Caco-2 (cell line): ENCODE measurements around the gene RERE. TPM values are rescaled to one million over a fixed set of nuclear protein-coding genes. Genes with fewer than 3 reads are reported as not detected.

Source experiments
- BruUV-seq: library from RNA; stranded (reverse); fragments of 400-500 nt; replicated peaks from 2 replicates; lab custom pipeline; 2021; lab: Mats Ljungman, UMichigan
- CTCF ChIA-PET: fragments of 300-600 bp; sonication (Branson Sonifier 250); formaldehyde crosslinking; loops from one replicate; lab custom pipeline; 2022; ENCODE audit warnings: antibody characterized with exemption; lab: Charles Lee
- POLR2A ChIA-PET: fragments of 300-600 bp; sonication (Branson Sonifier 250); formaldehyde crosslinking; loops from one replicate; lab custom pipeline; 2022; ENCODE audit warnings: antibody characterized with exemption; lab: Charles Lee
- DNase-seq, 2 experiments: peaks; one replicate each; pipeline versions ENCODE4 v3.0.0 to v3.0.0-alpha.2; 2020 to 2022
- H3K27me3 ChIP-seq: replicated peaks from 2 replicates; pipeline ENCODE4 v1.6.0; 2011; ENCODE audit warnings: low read length; ENCODE audit not compliant: control insufficient read depth, insufficient read depth
- H3K36me3 ChIP-seq: 2 replicates; pipeline ENCODE4 v1.5.1; 2011; ENCODE audit warnings: low read length; ENCODE audit not compliant: control insufficient read depth, insufficient read depth
- H3K4me1 ChIP-seq: fragments of 250-450 bp; sonication (Bioruptor Pico); 2 replicates; pipeline ENCODE4 v1.5.1; 2020; ENCODE audit warnings: mild to moderate bottlenecking
- H3K4me3 ChIP-seq: 2 replicates; pipeline ENCODE4 v1.5.1; 2011; ENCODE audit warnings: low read depth, mild to moderate bottlenecking, control low read depth, low read length
- H3K9me3 ChIP-seq: fragments of 250-450 bp; sonication (Bioruptor Pico); 2 replicates; pipeline ENCODE4 v1.5.1; 2020; ENCODE audit warnings: mild to moderate bottlenecking, moderate library complexity
- H3K27ac Mint-ChIP-seq: one replicate; pipeline ENCODE4 v1.8.0; 2022; ENCODE audit warnings: mixed read lengths; ENCODE audit not compliant: unreplicated experiment
- H3K27me3 Mint-ChIP-seq: one replicate; pipeline ENCODE4 v1.8.0; 2022; ENCODE audit warnings: mixed read lengths; ENCODE audit not compliant: insufficient read depth, unreplicated experiment
- H3K36me3 Mint-ChIP-seq: one replicate; pipeline ENCODE4 v1.8.0; 2022; ENCODE audit warnings: mild to moderate bottlenecking, mixed read lengths; ENCODE audit not compliant: insufficient read depth, unreplicated experiment
- H3K4me1 Mint-ChIP-seq: one replicate; pipeline ENCODE4 v1.8.0; 2022; ENCODE audit warnings: low read depth, mixed read lengths; ENCODE audit not compliant: unreplicated experiment
- H3K4me3 Mint-ChIP-seq: one replicate; pipeline ENCODE4 v1.8.0; 2022; ENCODE audit warnings: mild to moderate bottlenecking, moderate library complexity, mixed read lengths; ENCODE audit not compliant: unreplicated experiment
- H3K9me3 Mint-ChIP-seq: one replicate; pipeline ENCODE4 v1.8.0; 2022; ENCODE audit warnings: mixed read lengths; ENCODE audit not compliant: unreplicated experiment
- CTCF ChIP-seq, 2 experiments: fragments of 200-600 bp in 1 of 2; IDR thresholded peaks; 1 replicate in 1 of 2; 2 replicates in 1 of 2; pipeline versions ENCODE4 v1.5.1 to v1.8.0; 2011 to 2022; ENCODE audit warnings: antibody characterized with exemption in 1 of 2, control low read depth in 1 of 2, inconsistent platforms in 1 of 2, low read depth in 1 of 2, low read length in 1 of 2, mild to moderate bottlenecking in 1 of 2, moderate library complexity in 1 of 2; ENCODE audit not compliant: insufficient read depth in 1 of 2, severe bottlenecking in 1 of 2, unreplicated experiment in 1 of 2
- intact Hi-C: fragments of 100-400 bp; cut with micrococcal nuclease; formaldehyde crosslinking; loops from one replicate; pipeline ENCODE4 v1.10.0; 2022; ENCODE audit not compliant: unreplicated experiment
- total RNA-seq: library from RNA; stranded (reverse); gene quantifications from 2 replicates; pipeline ENCODE4 v1.2.3, GENCODE V29; 2022

The RERE gene
- total RNA-seq, 1 experiment from 2014 or later = 85.2 TPM

GRCh38 chr1:8742022-8742924 lies 75.2 kb downstream of the RERE start:
- Histone ChIP-seq H3K9me3 (no peaks in the 10 kb centered on the region), H3K36me3 (no peaks in the 10 kb centered on the region), H3K4me1 (peaks cover 44% of the 10 kb centered on the region), H3K4me3 (no peak overlapping the region), H3K27me3 (no peaks in the 10 kb centered on the region)
- ChIA-PET CTCF (interaction anchor here (0.6 kb wide), 1 partner anchor 946 kb away, joined by 3 read pairs; no protein-coding TSS in a partner anchor), POLR2A (no interaction called here)
- no peaks in the 10 kb centered on the region for H3K27me3 Mint-ChIP-seq
- intact Hi-C loops = loop anchor here (10.0 kb wide), 1 partner anchor 103 kb away; no protein-coding TSS in a partner anchor
- TF ChIP-seq CTCF (IDR thresholded peaks at IDR 0.05; ENCODE audit: insufficient read depth in 1 of 2, low read depth in 1 of 2, low read length in 1 of 2, severe bottlenecking in 1 of 2, unreplicated experiment in 1 of 2) = no peak
- no peak overlapping the region for H3K4me3 Mint-ChIP-seq
- peaks cover 14% of the 10 kb centered on the region for H3K36me3 Mint-ChIP-seq
- no peak overlapping the region for H3K27ac Mint-ChIP-seq
- peaks cover 14% of the 10 kb centered on the region for H3K9me3 Mint-ChIP-seq
- peaks cover 32% of the 10 kb centered on the region for H3K4me1 Mint-ChIP-seq
- peak in 1 of 2 experiments; percentile 23 for DNase-seq
- no TSS peak for BruUV-seq

- intact Hi-C loops = loop anchor here (10.0 kb wide), 1 partner anchor 105 kb away; no protein-coding TSS in a partner anchor
- peaks cover 17% of the 10 kb centered on the region for H3K36me3 Mint-ChIP-seq
- H3K9me3 Mint-ChIP-seq = peaks cover 14% of the 10 kb centered on the region
- H3K27ac Mint-ChIP-seq = no peak overlapping the region
- ChIA-PET POLR2A (no interaction called here), CTCF (interaction anchor here (1.0 to 1.1 kb wide), 2 partner anchors 14 to 109 kb away, joined by 3 to 5 read pairs; no protein-coding TSS in a partner anchor)
- DNase-seq = no peak
- peaks cover 25% of the 10 kb centered on the region for H3K4me1 ChIP-seq
- TF ChIP-seq CTCF (IDR thresholded peaks at IDR 0.05; ENCODE audit: insufficient read depth in 1 of 2, low read depth in 1 of 2, low read length in 1 of 2, severe bottlenecking in 1 of 2, unreplicated experiment in 1 of 2) = no peak
- no peaks in the 10 kb centered on the region for H3K9me3 ChIP-seq
- no TSS peak for BruUV-seq
- no peaks in the 10 kb centered on the region for H3K27me3 ChIP-seq
- H3K4me1 Mint-ChIP-seq = peaks cover 15% of the 10 kb centered on the region
- H3K36me3 ChIP-seq = no peaks in the 10 kb centered on the region
- no peak overlapping the region for H3K4me3 Mint-ChIP-seq
- H3K4me3 ChIP-seq = no peak overlapping the region
- no peaks in the 10 kb centered on the region for H3K27me3 Mint-ChIP-seq
Measured at GRCh38 chr1:8740034-8740449, 77.4 kb downstream of the RERE start.

GRCh38 chr1:8739377-8739776 lies 78.1 kb downstream of the RERE start:
- no peak overlapping the region for H3K4me3 ChIP-seq
- intact Hi-C loops = no loop called here
- Mint-ChIP-seq H3K4me1 (peaks cover 15% of the 10 kb centered on the region), H3K27me3 (no peaks in the 10 kb centered on the region), H3K9me3 (peaks cover 14% of the 10 kb centered on the region), H3K36me3 (peaks cover 17% of the 10 kb centered on the region), H3K4me3 (no peak overlapping the region), H3K27ac (no peak overlapping the region)
- peak; percentile 13 to 40 for TF ChIP-seq CTCF (IDR thresholded peaks at IDR 0.05; ENCODE audit: insufficient read depth in 1 of 2, low read depth in 1 of 2, low read length in 1 of 2, severe bottlenecking in 1 of 2, unreplicated experiment in 1 of 2)
- ChIA-PET CTCF (interaction anchor here (0.6 to 1.1 kb wide), 2 partner anchors 13 to 397 kb away, joined by 3 to 5 read pairs; no protein-coding TSS in a partner anchor), POLR2A (no interaction called here)
- no peaks in the 10 kb centered on the region for H3K9me3 ChIP-seq
- DNase-seq = peak in 1 of 2 experiments; percentile 54
- no peaks in the 10 kb centered on the region for H3K27me3 ChIP-seq
- H3K36me3 ChIP-seq = no peaks in the 10 kb centered on the region
- BruUV-seq = no TSS peak
- peaks cover 18% of the 10 kb centered on the region for H3K4me1 ChIP-seq
